ENCODE data around the gene ARHGEF11. TPM values are rescaled to one million over a fixed set of nuclear protein-coding genes. Genes with fewer than 3 reads are reported as not detected.

Gene ARHGEF11
- total and polyA plus RNA-seq, 2 of the 4 experiments (the other 2 are of a cell fraction) = 16.8 to 17.2 TPM

DNA sequence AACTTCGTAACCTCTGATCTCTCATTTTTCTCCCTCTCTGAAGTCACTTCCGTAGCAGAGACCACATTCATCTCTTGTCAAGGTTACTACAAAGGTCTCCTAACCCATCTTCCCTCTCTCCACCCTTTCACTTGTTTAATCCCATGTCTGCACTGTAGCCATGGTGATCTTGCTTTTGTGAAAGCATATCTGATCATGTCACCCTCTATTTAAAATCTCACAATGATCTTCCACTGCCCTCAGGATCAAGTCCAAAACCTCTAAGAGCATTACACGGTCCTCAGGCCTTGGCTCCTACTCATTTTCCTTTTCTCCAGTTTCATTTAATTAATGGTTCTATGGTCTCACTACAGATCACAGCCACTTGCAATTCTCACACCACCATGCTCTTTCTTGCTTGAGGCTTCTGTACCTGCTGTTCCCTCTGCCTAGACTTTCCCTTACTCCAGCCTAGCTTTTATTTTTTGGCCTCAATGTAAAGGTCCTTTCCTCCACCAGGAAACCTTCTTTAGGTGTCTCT is 12.1 kb downstream of the ARHGEF11 start:
- Histone ChIP-seq H3K18ac (ENCODE audit: low read depth, low read length) (no peak overlapping the region), H3K23ac (ENCODE audit: low read depth, low read length) (no peak overlapping the region), H2AK5ac (ENCODE audit: low read depth, low read length) (no peak overlapping the region), H2BK15ac (ENCODE audit: low read depth, low read length) (no peak overlapping the region), H2BK5ac (ENCODE audit: low read depth, low read length, poor library complexity, severe bottlenecking) (no peak overlapping the region), H3K4me2 (ENCODE audit: low read depth, low read length) (no peak overlapping the region), H2AFZ (replicated peaks; ENCODE audit: low read length, poor library complexity) (no peak overlapping the region), H2BK20ac (ENCODE audit: low read depth, low read length) (no peak overlapping the region), H3K9me1 (ENCODE audit: insufficient read depth, low read length) (peaks cover 12% of the 10 kb centered on the region; the same call in 1 of the 2 replicates), H3K9me3 (ENCODE audit: control insufficient read depth, insufficient read depth, low read length) (no peaks in the 10 kb centered on the region), H2AK9ac (replicated peaks; ENCODE audit: low read depth, low read length, poor library complexity) (no peak overlapping the region), H4K8ac (ENCODE audit: low read depth in 2 of 2, low read length in 2 of 2) (no peak overlapping the region), H3K4me3 (ENCODE audit: insufficient read depth, low read depth, low read length) (no peak overlapping the region), H3K56ac (ENCODE audit: extremely low read depth, insufficient read depth, low read length) (no peak overlapping the region), H3K27ac (ENCODE audit: insufficient read depth, low read length) (no peak overlapping the region), H3K79me1 (ENCODE audit: low read depth in 1 of 2, low read length in 2 of 2) (peaks cover 12 to 65% of the 10 kb centered on the region in 2 experiments), H3K14ac (replicated peaks; ENCODE audit: low read depth, low read length) (no peak overlapping the region), H4K20me1 (ENCODE audit: insufficient read depth, low read length) (peaks cover 45% of the 10 kb centered on the region), H3K27me3 (ENCODE audit: control insufficient read depth, insufficient read depth, low read length) (no peaks in the 10 kb centered on the region), H3K4ac (ENCODE audit: low read depth, low read length) (no peak overlapping the region), H4K91ac (ENCODE audit: insufficient read depth, low read depth, low read length) (no peak overlapping the region), H4K5ac (ENCODE audit: low read depth, low read length) (no peak overlapping the region), H3K4me1 (ENCODE audit: control insufficient read depth, insufficient read depth, low read length) (no peaks in the 10 kb centered on the region), H3K9ac (ENCODE audit: low read depth, low read length) (no peak overlapping the region), H3K36me3 (ENCODE audit: control insufficient read depth, insufficient read depth, low read length) (no peaks in the 10 kb centered on the region), H2BK120ac (ENCODE audit: low read depth, low read length) (no peak overlapping the region)
- DNase-seq = no peak
- TF ChIP-seq MAFK (IDR thresholded peaks at IDR 0.05; ENCODE audit: low read depth, low read length) (no peak), BHLHE40 (IDR thresholded peaks at IDR 0.05; ENCODE audit: low read depth, low read length) (no peak), MXI1 (IDR thresholded peaks at IDR 0.05; ENCODE audit: borderline replicate concordance, low read depth, low read length) (no peak), NFE2L2 (IDR thresholded peaks at IDR 0.05; ENCODE audit: low read depth, low read length) (no peak), RAD21 (IDR thresholded peaks at IDR 0.05; ENCODE audit: low read length) (no peak), SMC3 (IDR thresholded peaks at IDR 0.05; ENCODE audit: low read depth, low read length) (no peak), CEBPB (IDR thresholded peaks at IDR 0.05; ENCODE audit: low read depth, low read length) (no peak), RCOR1 (IDR thresholded peaks at IDR 0.05; ENCODE audit: insufficient replicate concordance, low read length) (no peak)
- TF ChIP-seq, protein P1, sequence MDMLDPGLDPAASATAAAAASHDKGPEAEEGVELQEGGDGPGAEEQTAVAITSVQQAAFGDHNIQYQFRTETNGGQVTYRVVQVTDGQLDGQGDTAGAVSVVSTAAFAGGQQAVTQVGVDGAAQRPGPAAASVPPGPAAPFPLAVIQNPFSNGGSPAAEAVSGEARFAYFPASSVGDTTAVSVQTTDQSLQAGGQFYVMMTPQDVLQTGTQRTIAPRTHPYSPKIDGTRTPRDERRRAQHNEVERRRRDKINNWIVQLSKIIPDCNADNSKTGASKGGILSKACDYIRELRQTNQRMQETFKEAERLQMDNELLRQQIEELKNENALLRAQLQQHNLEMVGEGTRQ (IDR thresholded peaks at IDR 0.05; ENCODE audit: low read depth, low read length) = no peak
- TF ChIP-seq, protein P2, sequence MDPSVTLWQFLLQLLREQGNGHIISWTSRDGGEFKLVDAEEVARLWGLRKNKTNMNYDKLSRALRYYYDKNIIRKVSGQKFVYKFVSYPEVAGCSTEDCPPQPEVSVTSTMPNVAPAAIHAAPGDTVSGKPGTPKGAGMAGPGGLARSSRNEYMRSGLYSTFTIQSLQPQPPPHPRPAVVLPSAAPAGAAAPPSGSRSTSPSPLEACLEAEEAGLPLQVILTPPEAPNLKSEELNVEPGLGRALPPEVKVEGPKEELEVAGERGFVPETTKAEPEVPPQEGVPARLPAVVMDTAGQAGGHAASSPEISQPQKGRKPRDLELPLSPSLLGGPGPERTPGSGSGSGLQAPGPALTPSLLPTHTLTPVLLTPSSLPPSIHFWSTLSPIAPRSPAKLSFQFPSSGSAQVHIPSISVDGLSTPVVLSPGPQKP (IDR thresholded peaks at IDR 0.05; ENCODE audit: borderline replicate concordance, low read depth, low read length) = no peak
- dilution Hi-C loops (cut with HindIII; ENCODE audit: low sequenced_read_pairs, unreplicated experiment) (no loop called here), intact Hi-C loops (cut with micrococcal nuclease) (no loop called here), in situ Hi-C loops (cut with MboI; ENCODE audit: low sequenced_read_pairs) (no loop called here)
- ATAC-seq (ENCODE audit: low read depth) = no peak
- WGBS, 2 experiments (ENCODE audit: extremely low coverage in 2 of 2, insufficient read length in 1 of 2) = 86 to 100% methylated on average over 1 to 2 of the region's 3 CpGs
- ChIA-PET CTCF (interaction anchor here (0.8 kb wide), 1 partner anchor 38 kb away, joined by 4 read pairs; no protein-coding TSS in a partner anchor), POLR2A (ENCODE audit: unreplicated experiment) (no interaction called here)
- no TSS peak for BruUV-seq (replicated peaks)

Measured in IMR-90 (cell line).